ENCODE results near the gene OR52D1.
A peak's percentile ranks its signal among the peaks of the same experiment; 100 is the strongest.

OR52D1 gene

DNA sequence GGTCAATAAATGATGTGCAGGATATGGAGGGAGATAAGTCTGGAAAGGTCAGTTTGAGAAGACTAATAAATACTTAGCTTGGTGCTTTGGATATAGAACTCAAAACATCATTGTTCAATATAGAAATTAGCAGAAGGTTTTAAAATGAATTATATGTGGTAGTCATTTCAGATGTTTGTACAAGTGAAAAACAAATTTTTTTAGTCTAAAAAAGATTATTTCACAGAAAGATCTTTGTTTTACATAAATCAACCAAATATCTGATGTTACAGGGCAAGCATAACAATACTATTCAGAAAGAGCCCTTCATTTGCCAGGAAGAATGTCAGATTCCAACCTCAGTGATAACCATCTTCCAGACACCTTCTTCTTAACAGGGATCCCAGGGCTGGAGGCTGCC lies at the start of gene OR52D1:
TSS of gene OR52D1 (plus strand) at position 301 of the 400 bp plus-strand sequence. CDS start at position 323, 22 bp downstream.
- no peak for DNase-seq (ENCODE audit: low read depth)

DNA sequence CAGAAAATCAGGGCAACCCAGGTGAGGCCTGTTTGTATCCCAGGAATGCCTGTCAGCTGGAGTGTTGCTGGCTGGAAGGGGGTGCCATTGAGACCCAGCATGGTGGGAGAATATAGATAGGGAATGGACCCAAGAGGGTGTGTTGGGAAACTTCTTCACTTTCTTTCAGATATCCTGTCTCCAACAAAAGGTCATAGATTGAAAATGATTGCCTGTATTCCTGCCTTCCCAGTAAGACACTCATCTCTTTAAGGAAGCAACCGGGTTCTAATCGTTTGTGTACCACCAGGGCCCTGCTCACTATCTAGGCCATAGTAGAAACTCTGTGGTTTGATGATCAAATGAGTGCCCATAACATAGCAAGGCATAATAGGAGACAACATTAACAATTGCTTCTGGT lies 47.1 kb upstream of the OR52D1 start, which contains the start of gene OR51I1:
TSS of gene OR51I1 (minus strand) at position 101 of the 400 bp plus-strand sequence. CDS start at position 101, 0 bp downstream.
- no peak for DNase-seq (ENCODE audit: low read depth)

DNA sequence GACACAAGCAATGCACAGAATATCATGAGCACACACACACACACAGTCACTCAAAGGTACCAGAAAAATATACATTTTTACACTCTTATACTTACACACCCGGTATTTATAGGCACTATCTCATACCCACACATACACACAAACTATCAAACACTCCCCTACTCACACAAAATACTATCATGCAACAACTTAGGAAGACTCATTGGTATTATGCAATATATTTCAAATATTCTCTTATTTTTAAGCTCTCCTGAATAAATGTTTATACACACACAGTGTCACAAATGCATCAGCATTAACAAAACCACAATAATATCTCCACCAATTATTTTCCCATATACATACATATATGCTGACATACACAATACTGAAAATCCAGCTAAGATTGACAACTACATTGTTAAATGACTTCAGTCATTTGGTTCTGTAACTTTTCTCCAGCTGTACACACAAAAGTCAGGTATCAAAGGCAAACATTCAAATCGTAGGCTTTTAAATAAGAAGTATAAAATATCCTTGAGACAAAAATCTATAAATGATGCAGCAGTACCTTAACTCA lies 44.6 kb upstream of the OR52D1 start:
- no peak for DNase-seq (ENCODE audit: low read depth)

DNA sequence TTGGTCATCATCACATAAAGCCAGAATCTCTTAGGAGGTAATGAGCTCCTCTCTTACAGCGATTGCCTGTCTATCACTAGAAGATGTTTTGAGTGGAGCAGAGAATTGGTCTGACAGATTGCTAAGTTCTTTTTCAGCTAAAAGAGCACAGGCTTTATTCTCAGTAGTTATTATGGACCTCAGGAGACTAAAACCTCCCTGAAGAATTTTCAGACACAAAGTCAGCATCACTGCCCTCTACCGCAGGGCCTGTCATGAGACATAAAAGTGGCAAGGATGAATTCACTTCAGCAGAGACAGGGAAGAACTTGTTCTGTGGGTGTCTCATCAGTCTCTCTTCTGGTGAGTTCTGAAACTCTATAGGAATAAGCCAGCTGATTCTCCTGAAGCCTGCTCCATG lies 39.5 kb upstream of the OR52D1 start, which contains the start of gene OR51I2:
TSS of gene OR51I2 (plus strand) at position 301 of the 400 bp plus-strand sequence. CDS start 4,166 bp downstream, outside the sequence.
- DNase-seq (ENCODE audit: low read depth) = no peak

DNA sequence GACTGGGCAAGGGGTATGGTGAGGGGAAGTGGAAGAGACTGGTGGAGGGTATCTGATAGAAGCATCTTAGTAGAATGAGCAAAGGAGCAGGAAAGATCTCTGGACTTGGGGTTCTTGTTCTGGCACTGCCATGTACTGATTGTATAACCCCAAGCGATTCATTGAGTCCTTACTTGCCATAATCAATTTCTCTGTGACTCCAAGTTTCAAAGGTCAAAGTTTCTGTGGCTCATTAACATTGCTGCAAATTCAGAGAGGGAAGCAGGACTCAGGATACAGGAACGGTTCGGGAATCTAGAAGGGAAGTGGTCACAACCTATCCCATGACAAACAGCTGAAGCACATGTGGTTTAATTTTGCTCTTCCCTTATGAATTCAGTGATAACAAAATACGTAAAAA lies 39.1 kb upstream of the OR52D1 start:
- DNase-seq (ENCODE audit: low read depth) = no peak

DNA sequence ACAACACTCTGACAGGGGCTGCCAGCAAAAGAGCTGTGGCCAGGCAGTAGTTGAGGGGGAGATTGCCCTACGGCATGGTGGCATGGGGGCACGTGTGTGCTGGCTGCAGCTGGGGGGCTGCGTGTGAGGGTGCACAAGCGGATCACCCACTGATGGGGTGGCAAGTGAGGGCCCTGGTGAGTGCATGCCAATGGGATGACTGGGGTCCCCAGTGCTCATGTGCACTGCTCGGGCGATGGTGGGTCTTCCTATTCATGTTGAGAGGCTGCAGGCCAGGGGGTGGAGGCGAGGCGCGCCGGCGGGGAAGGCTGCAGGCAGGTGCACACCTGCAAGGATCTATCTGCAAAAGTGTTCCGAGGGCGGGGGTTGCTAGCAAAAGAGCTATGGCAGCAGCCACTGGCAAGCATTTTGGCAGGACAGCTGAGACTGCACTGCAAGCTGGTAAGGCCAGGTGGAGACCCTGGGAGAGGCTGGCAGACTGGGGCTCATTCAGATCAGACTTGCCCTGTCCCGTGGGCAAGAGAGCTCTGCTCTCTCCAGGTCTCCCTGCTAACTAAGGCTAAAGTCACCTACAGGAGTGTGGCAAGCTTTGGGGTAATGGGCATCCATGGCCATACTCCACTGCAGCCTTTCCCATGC lies 27.4 kb upstream of the OR52D1 start:
- no peak for DNase-seq (ENCODE audit: low read depth)

DNA sequence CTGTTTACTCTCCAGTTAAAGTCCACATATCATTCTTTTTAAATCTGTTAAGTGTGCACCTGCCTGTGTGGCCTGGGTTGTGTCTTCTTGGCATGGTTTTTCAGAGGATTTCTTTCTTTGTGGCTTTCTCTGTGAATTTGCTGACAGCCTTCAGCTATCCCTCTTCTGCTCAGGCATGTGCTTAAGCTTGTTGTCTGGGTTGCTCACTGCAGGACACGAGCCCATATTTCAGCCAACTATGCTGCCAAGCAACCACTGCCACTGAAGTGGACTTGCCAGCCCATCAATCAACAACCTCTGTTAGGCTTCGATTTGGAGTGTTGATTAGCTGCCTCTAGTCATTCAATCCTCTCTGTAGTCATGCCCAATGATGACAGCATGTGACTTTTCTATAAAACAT lies 21.0 kb upstream of the OR52D1 start:
- no peak for DNase-seq (ENCODE audit: low read depth)

DNA sequence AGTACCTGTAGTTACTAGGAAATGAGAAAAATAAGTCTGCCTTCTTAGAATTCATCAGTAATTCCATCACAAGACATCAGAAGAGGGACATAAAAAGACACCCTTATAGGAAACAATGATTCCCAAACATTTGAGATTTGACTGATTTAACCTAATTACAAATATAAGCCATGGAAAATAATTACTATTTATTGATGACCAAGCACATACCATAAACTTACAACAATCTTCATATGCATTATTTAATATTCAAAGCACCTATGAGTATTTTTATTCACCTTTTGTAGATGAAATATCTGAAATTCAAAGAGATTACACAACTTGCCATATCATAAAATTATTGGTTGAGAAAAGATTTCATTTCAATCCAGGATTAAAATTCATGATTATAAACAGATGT lies 14.6 kb upstream of the OR52D1 start:
- no peak for DNase-seq (ENCODE audit: low read depth)

DNA sequence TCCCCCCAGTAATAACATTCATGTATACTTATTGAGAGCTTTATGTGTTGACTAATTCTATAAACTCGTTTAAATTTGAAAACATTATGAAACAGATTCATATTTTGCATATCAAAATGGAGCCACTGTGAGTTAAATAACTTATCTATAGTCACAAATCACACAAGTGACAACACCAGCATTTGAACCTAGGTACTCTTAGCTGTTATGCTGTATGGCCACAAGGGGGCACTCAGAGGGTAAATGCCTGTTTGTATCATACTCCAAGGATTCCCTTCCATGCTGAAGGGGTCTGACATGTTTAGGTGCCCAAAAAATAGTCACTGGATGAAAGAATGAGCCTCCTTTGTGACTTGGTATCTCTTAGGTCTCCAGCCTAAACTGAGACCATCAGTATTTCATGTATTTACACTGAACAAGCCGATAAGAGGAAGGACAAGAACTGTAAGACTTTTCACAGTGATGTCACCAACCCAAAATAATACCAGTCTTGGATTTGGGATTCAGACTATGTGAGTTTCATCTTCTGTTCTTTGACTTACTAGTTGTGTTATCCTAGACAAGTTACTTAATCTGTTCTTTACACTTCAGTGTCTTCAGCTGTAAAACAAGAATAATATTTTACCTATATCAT lies 12.2 kb upstream of the OR52D1 start:
- DNase-seq (ENCODE audit: low read depth) = peak; percentile 8

DNA sequence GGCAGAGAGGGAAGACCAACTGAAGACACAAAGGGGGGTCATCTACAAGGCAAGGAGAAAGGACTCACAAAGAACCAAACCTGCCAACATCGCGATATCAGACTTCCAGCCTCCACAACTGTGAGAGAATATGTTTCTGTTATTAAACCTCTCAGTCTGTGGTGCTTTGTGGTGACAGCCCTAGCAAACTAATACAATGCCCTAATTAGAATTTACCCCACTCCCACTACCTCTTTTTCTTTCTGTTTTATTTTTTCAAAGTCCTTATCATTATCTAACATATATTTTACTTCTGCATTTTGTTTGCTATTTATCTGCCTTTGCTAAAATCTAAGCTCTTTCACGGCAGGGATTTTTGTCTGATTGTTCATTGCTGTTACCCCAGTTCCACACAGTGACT lies 2.5 kb upstream of the OR52D1 start:
- no peak for DNase-seq (ENCODE audit: low read depth)

DNA sequence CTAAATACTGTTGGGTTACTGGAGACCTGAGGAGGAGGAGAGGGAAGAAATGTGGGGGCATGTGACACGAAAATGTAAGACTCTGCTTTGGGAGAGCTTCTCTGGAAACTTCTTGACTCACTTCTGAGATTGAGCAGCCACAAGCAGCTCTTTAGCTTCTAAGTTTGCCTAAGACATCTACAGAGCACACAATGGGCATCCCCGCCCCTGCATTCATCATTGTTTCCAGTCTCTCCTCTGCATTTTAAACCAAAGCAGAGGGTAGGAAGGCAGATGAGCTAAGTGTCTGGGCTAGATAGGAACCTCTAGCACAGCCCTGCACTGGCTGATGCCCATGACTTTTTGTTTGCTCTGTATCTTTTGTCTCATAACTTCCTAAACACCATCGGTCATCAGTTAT lies 2.1 kb upstream of the OR52D1 start:
- DNase-seq (ENCODE audit: low read depth) = no peak

DNA sequence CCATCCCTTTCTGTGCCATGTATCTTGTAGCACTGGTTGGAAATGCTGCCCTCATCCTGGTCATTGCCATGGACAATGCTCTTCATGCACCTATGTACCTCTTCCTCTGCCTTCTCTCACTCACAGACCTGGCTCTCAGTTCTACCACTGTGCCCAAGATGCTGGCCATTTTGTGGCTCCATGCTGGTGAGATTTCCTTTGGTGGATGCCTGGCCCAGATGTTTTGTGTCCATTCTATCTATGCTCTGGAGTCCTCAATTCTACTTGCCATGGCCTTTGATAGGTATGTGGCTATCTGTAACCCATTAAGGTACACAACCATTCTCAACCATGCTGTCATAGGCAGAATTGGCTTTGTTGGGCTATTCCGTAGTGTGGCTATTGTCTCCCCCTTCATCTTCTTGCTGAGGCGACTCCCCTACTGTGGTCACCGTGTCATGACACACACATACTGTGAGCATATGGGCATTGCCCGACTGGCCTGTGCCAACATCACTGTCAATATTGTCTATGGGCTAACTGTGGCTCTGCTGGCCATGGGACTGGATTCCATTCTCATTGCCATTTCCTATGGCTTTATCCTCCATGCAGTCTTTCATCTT lies 414 bp downstream of the OR52D1 start:
- DNase-seq (ENCODE audit: low read depth) = no peak

DNA sequence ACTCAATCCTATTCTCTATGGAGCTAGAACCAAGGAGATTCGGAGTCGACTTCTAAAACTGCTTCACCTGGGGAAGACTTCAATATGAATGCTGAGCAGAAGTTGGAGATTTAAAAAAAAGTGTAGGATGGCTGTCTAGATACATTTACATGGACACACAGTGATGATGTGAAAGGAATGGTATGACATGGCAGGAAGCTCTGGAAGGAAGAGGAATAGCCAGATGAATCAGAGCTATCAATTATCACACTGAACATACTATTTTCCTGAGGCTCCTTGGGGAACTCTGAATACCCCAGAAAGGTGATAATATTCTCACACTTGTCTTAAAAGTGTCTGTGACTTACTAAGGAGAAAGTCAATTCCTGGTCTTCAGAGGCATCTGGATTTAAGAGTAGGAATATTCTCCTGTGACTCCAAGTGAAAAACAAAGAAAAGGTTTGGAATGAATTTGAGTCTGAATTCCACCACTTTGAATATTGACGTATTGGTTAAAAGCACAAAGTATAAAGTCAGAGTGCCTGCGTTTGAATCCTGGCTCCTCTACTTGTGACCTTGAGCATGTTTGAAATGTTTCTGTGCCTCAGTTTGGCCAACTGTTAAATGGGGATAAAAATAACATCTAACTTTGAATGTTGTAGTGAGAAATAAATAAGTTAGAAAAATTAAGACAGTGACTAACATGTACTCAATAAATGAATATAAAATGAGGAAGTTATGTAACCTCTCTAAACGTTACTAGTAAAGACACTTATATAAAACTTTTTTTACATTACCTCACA lies 1.3 kb downstream of the OR52D1 start:
- no peak for DNase-seq (ENCODE audit: low read depth)

DNA sequence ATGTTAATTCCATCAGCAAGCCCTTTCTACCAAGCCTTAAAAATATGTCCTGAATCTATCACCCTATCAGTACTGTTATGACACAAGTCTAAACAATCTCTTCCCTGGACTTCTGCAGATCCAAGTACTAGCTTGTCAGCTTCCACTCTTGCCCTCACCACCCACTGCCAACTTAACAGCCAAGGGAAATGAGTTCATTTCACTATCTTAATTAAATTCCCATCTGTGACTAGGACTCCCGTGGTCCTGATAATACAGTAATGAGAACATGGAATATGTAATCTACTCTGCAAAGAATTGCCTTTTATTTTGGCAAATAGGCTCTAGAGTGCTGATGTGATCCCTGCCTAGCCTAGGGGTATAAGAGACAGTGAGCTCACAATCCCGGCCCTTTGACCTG lies 11.2 kb downstream of the OR52D1 start:
- DNase-seq (ENCODE audit: low read depth) = no peak

DNA sequence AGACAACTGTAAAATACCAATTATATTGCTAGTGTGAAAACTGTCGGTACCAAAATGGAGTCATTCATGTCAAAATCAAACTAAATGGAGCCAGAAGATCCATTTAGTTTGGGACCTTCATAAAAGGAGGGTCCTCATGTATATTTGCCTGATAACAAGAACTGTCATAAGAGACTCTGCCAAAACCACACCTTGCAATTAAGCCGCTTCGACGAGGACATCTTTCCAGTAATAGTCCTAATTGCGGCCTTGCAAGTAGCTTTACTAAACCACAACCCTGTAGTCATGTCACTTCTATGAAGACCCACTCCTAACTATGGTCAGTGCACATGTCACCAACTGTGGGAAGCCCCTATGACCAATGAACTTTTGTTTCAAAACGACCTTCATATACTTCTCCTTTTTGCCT lies 11.9 kb downstream of the OR52D1 start:
- DNase-seq (ENCODE audit: low read depth) = no peak

DNA sequence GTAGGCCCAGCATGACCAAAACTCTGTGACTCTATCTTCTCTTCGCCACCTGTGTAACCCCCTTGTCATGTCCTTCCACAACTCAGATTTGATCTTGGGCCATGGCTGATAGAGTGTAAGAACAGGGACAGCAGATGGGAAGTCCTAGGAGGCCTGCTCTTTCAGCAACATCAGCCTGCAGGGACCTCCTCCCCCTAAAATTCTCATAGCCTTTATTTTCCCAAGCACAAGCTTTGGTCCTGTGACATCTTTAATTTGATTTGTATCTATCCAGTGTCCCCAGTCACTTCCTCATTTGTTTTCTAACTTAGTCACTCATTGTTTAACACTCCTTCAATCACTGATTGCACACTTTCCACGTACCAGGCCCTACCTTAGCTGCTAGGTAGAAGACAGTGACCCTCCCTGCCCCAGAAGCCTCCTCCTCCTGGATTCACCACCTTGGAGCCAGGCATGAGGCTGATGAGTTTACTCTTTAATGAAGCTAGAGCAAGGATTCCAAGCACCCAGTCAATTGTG lies 16.0 kb downstream of the OR52D1 start:
- DNase-seq (ENCODE audit: low read depth) = no peak

DNA sequence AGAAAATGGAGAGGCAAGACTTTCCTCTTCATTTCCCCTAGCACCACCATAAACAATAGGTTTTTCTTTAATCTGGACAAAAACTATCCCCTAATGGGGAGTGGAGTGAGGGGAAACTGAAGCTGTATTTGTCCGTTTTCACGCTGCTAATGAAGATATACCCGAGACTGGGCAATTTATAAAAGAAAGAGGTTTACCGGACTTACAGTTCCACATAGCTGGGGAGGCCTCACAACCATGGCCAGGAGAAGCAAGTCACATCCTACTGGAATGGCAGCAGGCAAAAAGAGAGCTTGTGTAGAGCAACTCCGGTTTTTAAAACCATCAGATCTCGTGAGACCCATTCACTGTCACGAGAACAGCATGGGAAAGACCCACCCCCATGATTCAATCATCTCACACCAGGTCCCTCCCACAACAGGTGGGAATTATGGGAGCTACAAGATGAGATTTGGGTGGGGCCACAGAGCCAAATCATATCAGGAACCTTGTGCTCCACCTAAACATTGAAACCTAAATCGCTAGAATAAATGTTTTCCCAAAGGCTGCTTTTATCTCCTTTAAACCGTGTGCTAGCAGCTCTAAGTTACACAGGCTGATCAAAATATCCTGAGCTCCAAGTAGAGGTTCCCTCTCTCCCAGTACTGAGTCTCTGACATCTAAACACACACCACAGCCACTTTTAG lies 17.0 kb downstream of the OR52D1 start:
- DNase-seq (ENCODE audit: low read depth) = no peak

DNA sequence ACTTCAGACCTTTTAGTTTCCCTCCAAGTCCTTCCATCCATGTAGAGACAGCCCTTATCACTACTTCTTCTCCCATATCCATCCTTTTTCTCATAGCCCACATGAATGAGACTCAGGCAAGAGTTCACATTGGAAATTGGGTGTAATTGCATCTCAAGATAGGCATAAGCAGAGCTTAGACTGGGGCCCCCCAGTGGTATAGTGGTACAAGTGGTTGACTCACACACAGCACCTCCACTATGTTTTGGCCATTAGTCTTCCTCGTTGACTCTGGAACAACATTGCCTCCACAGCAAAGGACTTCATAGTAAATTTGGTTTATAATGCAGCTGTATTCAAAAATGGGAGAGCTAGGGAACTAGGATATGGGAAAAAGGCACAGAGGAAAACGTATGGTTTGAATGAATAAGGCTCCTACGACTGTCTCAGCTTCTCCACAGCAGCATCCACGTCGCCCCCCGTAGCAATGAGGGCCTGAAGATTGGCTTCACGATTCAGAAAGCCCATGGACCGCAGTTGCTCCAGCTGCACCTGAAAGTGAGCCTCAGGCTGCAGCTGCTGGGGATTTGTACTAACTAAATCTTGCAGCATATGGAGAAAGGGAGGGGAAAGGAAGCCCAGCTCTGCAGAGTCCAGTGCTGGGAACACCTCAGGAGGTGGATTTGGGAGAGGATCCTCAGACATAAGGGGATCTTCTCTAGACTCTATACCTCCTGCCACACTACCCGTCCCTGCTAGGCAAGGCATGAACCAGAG lies 18.9 kb downstream of the OR52D1 start:
- DNase-seq (ENCODE audit: low read depth) = no peak

DNA sequence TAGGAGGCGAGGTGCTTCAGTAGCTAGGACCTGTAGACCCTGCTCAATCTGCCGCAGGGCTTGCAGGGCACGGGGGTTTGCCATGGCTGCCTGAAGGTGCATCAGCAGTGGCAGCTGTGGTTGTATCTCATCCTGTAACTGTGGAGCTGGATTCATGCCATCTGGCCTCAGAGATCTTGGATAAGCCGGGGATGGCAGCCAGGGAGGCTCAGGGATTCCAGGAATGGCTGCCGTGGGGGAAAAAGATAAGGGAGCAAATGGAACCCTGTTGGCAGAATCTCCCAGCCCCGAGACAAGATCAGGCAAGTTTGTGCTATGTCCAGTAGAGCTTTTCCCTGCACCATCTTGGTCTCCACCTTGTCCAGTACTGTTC lies 19.4 kb downstream of the OR52D1 start:
- DNase-seq (ENCODE audit: low read depth) = no peak

DNA sequence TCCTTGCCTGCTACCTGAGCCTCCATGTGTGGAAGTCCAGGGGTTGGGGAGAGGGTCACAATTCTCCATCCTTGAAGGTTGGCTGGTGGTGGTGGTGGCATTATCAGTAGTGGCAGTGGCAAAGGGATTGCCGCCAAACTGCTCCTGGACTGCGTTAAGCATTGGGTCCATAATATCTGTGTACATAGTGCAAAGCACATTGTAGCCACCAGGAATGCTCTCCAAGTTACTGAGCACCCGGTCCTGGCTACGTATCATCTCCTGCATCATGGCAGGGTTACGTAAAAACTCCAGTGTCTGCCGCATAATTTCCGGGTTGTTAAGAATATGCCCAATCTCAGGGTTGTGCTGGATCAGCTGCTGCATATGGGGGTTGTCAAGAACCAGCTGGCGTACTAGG lies 20.1 kb downstream of the OR52D1 start:
- DNase-seq (ENCODE audit: low read depth) = no peak

DNA sequence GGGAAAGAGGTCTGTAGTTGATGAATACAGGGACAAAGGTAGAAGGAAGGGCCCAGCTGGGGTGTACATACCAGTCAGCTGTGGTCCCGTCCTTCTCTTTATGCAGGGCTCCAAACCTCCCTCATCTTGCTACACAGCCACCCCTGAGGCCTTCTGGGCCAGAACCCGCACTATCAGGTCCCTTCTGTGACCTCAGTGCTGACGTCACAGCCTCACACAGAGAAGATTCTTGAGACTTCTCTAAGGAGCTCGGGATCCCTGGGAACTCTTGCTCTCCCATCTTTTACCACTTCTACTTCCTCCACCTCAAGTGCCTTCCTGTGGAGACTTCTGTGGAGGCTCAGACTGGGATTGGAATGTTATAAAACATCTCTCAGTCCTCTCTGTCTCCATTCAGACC lies 21.3 kb downstream of the OR52D1 start, which contains the start of gene UBQLN3:
TSS of gene UBQLN3 (minus strand) at position 155 of the 400 bp plus-strand sequence. CDS start 399 bp downstream, outside the sequence.
- no peak for DNase-seq (ENCODE audit: low read depth)
